HG03196 (cell line): ENCODE data around the gene BCL2.

Experiments used
- ATAC-seq: cut with Tn5 transposase; IDR thresholded peaks from one replicate; pipeline ENCODE4 v1.9.1; 2021; ENCODE audit not compliant: unreplicated experiment

BCL2 gene

DNA sequence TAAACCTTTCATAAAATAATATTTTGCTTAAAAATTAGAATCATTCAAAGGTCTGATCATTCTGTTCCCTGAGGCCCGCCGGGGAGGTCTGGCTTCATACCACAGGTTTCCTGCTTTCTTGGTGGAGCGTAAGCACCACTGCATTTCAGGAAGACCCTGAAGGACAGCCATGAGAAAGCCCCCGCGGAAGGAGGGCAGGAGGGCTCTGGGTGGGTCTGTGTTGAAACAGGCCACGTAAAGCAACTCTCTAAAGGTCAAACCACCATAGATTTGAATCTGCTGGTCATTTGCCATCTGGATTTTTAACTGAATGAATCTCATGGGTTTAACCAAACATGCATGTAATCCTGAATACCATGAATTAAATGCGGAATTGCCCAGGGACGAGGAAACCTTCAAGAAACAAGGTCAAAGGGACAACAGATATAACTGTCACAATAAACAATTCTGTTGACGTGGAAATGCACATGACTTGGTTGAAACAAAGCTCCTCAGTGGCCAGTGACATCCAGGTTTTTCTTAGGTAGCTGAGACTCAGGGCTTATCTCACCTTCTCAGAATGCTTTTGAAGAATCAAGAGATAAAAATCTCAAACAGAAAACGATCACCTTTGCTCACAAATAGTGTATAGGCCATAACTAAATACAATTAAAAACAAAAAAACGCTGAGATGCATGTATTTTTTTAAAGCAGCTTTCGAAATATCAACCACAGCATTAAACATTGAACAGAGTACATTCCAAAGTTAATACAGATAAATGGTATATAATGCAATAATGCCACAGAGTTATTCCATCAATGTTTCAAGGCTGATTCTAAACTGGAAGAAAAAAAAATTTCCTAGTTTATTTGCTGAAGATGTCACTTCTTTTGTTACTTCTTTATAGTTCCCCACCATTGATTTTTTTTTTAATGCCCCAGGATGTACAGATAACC lies 193.2 kb downstream of the BCL2 start:
- ATAC-seq: no peak

GRCh38 chr18:63120620-63121019 lies 198.9 kb downstream of the BCL2 start:
- no peak for ATAC-seq

DNA sequence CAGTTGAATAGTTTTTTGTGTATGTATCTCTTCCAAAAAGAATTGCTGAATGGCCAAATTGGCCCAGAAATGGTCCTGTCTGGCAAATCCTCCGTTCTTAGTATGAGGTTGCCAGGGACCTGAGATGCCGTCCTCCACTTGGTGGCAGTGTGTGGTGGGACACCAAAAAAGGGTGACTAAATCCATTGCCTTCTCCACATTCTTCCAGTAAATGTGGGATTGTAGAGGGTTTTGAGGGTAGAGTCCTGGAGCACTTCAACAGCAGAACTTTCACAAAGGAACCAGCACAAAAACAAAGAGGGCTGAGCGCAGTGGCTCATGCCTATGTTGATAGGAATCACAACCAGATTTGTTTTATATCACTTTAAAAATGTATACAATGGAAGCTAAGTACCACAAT lies 199.9 kb downstream of the BCL2 start:
- no peak for ATAC-seq

- no peak for ATAC-seq
These were observed 205.5 kb downstream of the BCL2 start for GRCh38 chr18:63113899-63114565.

GRCh38 chr18:63112706-63113105 lies 206.9 kb downstream of the BCL2 start:
- ATAC-seq: no peak

DNA sequence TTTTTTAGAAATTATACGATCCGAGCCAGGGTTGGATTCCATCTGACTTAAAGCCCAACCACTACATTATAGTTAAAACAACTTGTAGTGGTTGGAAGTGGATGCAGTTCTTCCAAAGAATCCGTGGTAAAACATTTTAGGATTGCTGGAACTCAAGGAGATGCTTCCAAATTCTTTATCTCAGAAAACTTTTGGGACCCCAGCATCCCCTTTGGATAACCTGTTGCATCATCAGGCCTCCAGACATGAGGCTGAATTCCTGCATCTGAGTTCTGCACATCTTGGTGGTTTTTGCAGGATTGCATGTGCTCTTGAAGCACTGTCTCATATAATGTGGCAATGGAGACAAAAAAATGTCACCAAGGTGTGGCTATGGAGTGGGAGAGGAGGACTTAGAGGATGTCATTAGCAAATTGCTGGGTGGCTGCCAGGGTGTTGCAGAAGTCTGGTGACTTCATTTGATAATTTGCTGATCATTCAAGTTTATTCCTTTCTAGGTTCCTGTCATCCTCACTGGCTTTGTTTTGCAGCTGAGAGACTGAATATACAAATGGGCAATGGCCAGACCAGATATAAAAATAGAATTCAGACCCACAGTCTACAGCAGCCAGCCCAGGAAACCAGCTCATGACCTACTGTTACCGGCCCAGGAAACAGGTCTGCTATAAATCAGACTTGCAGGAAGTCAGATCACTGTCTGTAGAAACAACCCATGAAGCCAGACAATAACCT lies 207.7 kb downstream of the BCL2 start:
- ATAC-seq: peak; percentile 40

DNA sequence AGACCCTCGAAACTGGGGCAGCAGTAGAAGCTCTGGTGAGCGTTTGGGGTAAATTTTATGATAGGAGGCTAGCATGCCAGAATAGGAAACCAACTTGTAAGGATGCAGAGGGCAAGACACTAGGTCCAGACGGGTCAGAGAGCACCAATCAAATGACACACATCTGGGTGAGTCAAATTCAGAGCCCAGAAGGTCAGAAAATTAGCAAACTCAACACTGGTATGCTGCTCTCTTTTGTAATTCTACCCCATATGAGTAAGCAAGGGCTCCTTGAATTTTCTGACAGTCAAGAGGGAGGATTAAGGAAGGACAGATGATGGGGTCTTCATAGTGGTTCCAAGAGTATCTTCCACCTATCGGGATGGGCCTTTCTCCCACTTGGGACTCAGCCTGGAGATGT lies 209.8 kb downstream of the BCL2 start:
- ATAC-seq: no peak

GRCh38 chr18:63109022-63109421 lies 210.5 kb downstream of the BCL2 start:
- ATAC-seq: no peak

GRCh38 chr18:63107931-63108330 lies 211.6 kb downstream of the BCL2 start:
- ATAC-seq: no peak

GRCh38 chr18:63107171-63107845 lies 212.3 kb downstream of the BCL2 start:
- ATAC-seq: peak; percentile 35

DNA sequence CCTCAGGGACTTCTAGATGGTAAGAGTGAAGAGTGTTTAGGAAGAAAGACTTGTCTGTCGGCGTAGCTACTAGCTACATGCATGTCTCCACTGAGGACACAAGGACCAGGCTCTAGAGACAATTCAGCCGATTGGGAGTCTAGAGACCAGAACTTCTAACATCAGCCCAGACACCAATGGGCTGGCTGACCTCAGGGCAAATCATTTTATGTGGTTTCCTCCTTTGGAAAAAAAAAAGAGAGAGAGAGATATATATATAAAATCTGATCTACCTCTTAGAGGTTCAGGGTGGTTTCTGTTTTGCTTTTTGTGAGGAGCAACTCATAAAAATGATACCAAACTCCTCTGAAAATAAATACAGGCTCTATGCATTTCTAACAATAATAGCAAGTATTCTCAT lies 212.8 kb downstream of the BCL2 start:
- peak; percentile 24 for ATAC-seq

DNA sequence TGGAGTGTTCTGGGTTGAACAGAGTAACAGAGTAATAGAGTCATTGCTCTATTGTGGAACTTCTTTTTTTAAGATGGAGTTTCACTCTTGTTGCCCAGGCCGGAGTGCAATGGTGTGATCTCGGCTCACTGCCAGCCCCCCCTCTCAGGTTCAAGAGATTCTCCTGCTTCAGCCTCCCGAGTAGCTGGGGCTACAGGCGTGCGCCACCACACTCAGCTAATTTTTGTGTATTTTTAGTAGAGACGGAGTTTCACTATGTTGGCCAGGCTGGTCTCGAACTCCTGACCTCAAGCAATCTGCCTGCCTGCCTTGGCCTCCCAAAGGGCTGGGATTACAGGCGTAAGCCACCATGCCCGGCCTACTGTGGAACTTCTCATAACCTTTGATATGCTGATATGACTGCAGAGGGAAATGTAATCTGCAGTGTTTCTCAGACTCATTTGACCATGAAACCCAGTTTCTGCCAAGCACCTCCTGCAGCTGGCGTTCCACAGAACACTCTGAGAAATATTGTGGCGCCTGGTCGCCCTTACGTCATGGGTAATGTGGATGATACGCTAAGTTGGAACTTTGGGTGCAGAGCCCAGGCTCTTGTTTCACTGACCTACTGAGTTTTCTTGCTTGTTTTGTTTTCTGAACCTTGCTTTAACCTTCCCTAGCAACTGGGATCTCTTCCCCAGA lies 213.8 kb downstream of the BCL2 start:
- ATAC-seq: peak; percentile 61

GRCh38 chr18:63104868-63105267 lies 214.7 kb downstream of the BCL2 start:
- no peak for ATAC-seq

- no peak for ATAC-seq
These were observed 216.4 kb downstream of the BCL2 start for GRCh38 chr18:63102941-63103744.

DNA sequence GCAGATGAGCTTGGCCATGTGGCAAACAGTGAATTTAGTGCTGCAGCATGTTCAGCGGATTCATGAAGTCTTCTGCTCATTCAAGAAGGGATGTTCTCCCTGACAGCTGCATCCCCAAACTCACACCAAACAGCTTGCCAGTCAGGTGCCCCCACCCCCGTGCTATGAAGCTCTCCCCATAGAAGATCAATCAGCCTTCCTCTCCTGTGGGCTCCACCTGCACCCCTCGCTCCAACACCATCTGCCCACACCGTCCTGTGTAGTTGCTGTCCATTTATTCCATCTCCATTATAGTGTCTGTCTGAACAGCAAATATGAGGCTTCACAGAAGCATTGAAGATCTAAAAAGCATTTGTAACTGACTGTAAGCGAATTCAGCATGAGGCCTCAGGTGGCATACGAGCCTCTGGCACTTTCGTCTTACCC lies 218.9 kb downstream of the BCL2 start:
- no peak for ATAC-seq

- peak; percentile 71 for ATAC-seq
These were observed 219.5 kb downstream of the BCL2 start for GRCh38 chr18:63099848-63100629.

DNA sequence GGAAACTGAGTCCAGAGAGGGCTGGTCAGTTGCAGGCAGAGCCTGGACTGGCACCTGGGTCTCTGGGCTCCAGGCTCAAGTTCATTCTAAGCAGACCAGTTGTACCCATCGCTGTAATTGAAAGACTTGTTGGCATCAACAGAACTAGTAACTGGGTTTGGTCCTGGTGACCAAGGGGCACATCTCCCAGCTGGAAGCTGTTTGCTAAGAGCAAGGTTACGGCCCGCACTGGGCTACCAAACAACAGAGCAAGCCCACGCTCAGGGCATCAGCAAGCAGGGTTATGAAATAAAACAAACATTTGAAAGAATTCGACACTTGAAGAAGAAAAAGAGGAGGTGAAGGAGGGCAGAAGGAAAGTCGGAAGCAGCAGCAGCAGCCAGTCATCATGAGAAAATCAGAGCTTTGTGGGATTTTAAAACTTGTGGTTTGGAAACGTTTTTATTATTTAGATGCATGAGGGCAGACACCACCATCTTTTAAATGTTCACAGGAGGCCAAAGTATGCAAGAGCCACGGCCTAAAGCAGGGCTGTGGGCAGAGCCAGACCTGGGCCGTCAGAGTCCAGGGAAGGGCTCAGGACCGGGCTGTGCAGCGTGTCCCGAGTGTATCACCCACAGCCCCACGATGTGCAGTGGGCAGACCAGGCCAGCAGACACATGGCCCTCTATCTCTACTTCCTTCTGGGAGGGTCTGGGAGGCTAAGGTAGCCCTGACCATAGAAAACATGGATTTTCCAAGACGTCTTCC lies 220.3 kb downstream of the BCL2 start:
- peak; percentile 1 for ATAC-seq
